ENCODE data around the gene FAM81B. TPM values are rescaled to one million over a fixed set of nuclear protein-coding genes. Genes with fewer than 3 reads are reported as not detected.

Gene FAM81B
- polyA plus RNA-seq, 1 donor from 2014 or later: not detected

DNA sequence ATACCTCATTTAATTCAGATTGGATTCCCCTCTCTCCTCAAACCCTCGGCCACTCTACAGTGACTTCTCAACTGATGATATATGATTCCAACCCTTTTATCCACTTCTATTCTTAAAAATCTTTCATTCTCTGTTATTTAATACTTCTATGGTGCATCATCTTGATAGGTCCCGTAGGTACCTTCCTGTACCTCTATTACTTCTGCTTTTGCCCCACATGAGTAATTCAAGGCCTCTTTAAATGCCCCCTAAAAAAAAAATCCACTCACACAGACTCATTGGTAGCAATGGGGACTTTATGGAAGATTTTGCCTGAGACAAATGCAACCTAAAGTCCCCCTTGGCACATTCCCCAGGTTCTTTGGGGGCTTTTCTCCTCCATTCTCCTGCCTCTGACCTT is 54.3 kb downstream of the FAM81B start:
- H3F3A ChIP-seq (ENCODE audit: insufficient read depth, low read length, poor library complexity, severe bottlenecking): no peaks in the 10 kb centered on the region
- H3K9me2 ChIP-seq (ENCODE audit: insufficient read depth, low read length): no peaks in the 10 kb centered on the region
- H3K27ac ChIP-seq (ENCODE audit: low read length): no peak overlapping the region
- no peak overlapping the region for H3K9ac ChIP-seq (ENCODE audit: low read length)
- H3K36me3 ChIP-seq (ENCODE audit: insufficient read depth, low read length): no peaks in the 10 kb centered on the region
- H3K9me3 ChIP-seq (ENCODE audit: low read length): no peaks in the 10 kb centered on the region
- TF ChIP-seq MXI1 (conservative IDR thresholded peaks at IDR 0.05; ENCODE audit: poor library complexity, severe bottlenecking): no peak
- no peak for TF ChIP-seq RAD21 (conservative IDR thresholded peaks at IDR 0.05)
- TF ChIP-seq EZH2 (IDR thresholded peaks at IDR 0.05; ENCODE audit: borderline replicate concordance, insufficient read depth, low read length, poor library complexity, severe bottlenecking): no peak
- no peak for TF ChIP-seq SMC3 (conservative IDR thresholded peaks at IDR 0.05; ENCODE audit: poor library complexity)
- no peak for TF ChIP-seq TAF1 (IDR thresholded peaks at IDR 0.05; ENCODE audit: low read depth)
- TF ChIP-seq EP300 (conservative IDR thresholded peaks at IDR 0.05; ENCODE audit: poor library complexity, severe bottlenecking): no peak
- TF ChIP-seq, protein P1, sequence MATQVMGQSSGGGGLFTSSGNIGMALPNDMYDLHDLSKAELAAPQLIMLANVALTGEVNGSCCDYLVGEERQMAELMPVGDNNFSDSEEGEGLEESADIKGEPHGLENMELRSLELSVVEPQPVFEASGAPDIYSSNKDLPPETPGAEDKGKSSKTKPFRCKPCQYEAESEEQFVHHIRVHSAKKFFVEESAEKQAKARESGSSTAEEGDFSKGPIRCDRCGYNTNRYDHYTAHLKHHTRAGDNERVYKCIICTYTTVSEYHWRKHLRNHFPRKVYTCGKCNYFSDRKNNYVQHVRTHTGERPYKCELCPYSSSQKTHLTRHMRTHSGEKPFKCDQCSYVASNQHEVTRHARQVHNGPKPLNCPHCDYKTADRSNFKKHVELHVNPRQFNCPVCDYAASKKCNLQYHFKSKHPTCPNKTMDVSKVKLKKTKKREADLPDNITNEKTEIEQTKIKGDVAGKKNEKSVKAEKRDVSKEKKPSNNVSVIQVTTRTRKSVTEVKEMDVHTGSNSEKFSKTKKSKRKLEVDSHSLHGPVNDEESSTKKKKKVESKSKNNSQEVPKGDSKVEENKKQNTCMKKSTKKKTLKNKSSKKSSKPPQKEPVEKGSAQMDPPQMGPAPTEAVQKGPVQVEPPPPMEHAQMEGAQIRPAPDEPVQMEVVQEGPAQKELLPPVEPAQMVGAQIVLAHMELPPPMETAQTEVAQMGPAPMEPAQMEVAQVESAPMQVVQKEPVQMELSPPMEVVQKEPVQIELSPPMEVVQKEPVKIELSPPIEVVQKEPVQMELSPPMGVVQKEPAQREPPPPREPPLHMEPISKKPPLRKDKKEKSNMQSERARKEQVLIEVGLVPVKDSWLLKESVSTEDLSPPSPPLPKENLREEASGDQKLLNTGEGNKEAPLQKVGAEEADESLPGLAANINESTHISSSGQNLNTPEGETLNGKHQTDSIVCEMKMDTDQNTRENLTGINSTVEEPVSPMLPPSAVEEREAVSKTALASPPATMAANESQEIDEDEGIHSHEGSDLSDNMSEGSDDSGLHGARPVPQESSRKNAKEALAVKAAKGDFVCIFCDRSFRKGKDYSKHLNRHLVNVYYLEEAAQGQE (IDR thresholded peaks at IDR 0.05; ENCODE audit: borderline replicate concordance): no peak
- TF ChIP-seq, protein P2, sequence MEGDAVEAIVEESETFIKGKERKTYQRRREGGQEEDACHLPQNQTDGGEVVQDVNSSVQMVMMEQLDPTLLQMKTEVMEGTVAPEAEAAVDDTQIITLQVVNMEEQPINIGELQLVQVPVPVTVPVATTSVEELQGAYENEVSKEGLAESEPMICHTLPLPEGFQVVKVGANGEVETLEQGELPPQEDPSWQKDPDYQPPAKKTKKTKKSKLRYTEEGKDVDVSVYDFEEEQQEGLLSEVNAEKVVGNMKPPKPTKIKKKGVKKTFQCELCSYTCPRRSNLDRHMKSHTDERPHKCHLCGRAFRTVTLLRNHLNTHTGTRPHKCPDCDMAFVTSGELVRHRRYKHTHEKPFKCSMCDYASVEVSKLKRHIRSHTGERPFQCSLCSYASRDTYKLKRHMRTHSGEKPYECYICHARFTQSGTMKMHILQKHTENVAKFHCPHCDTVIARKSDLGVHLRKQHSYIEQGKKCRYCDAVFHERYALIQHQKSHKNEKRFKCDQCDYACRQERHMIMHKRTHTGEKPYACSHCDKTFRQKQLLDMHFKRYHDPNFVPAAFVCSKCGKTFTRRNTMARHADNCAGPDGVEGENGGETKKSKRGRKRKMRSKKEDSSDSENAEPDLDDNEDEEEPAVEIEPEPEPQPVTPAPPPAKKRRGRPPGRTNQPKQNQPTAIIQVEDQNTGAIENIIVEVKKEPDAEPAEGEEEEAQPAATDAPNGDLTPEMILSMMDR (IDR thresholded peaks at IDR 0.05; ENCODE audit: poor library complexity, severe bottlenecking): no peak
- H3K79me2 ChIP-seq (replicated peaks; ENCODE audit: insufficient read depth, low read length): no peaks in the 10 kb centered on the region
- H4K20me1 ChIP-seq (ENCODE audit: insufficient read depth): no peaks in the 10 kb centered on the region
- H3K4me3 ChIP-seq (ENCODE audit: low read length): no peak overlapping the region
- no peaks in the 10 kb centered on the region for H3K27me3 ChIP-seq (ENCODE audit: insufficient read depth, low read depth, low read length)
- H3K4me2 ChIP-seq (ENCODE audit: low read length): no peak overlapping the region
- H2AFZ ChIP-seq (ENCODE audit: low read depth, low read length): no peak overlapping the region

DNA sequence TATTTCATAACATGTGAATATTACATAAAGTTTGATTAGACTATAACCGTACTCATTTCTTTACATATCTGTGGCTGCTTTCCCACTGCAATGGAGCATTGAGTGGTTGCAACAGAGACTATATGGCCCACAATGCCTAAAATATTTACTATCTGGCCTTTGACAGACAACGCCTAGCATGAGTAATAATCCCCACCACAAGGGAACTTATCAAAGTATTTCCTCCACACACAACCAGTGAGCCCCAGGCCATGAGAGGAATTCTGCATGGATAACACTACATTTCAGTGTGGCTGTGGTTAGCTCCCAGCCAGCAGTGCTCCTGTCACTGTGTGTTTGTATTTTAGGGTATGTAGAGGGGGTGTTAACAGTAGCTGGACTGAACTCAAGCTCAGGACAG is 54.8 kb downstream of the FAM81B start:
- no peaks in the 10 kb centered on the region for H3K27me3 ChIP-seq (ENCODE audit: insufficient read depth, low read depth, low read length)
- no peaks in the 10 kb centered on the region for H3K9me3 ChIP-seq (ENCODE audit: low read length)
- H3F3A ChIP-seq (ENCODE audit: insufficient read depth, low read length, poor library complexity, severe bottlenecking): no peaks in the 10 kb centered on the region
- H3K79me2 ChIP-seq (replicated peaks; ENCODE audit: insufficient read depth, low read length): no peaks in the 10 kb centered on the region
- no peak overlapping the region for H3K4me3 ChIP-seq (ENCODE audit: low read length)
- H3K4me2 ChIP-seq (ENCODE audit: low read length): no peak overlapping the region
- no peaks in the 10 kb centered on the region for H4K20me1 ChIP-seq (ENCODE audit: insufficient read depth)
- H2AFZ ChIP-seq (ENCODE audit: low read depth, low read length): no peak overlapping the region
- no peaks in the 10 kb centered on the region for H3K9me2 ChIP-seq (ENCODE audit: insufficient read depth, low read length)
- no peak overlapping the region for H3K27ac ChIP-seq (ENCODE audit: low read length)
- TF ChIP-seq POLR2AphosphoS5 (IDR thresholded peaks at IDR 0.05) (no peak), MXI1 (conservative IDR thresholded peaks at IDR 0.05; ENCODE audit: poor library complexity, severe bottlenecking) (no peak), SMC3 (conservative IDR thresholded peaks at IDR 0.05; ENCODE audit: poor library complexity) (no peak), TAF1 (IDR thresholded peaks at IDR 0.05; ENCODE audit: low read depth) (no peak), EZH2 (IDR thresholded peaks at IDR 0.05; ENCODE audit: borderline replicate concordance, insufficient read depth, low read length, poor library complexity, severe bottlenecking) (no peak), EP300 (conservative IDR thresholded peaks at IDR 0.05; ENCODE audit: poor library complexity, severe bottlenecking) (no peak), RAD21 (conservative IDR thresholded peaks at IDR 0.05) (no peak)
- TF ChIP-seq, protein P1 (IDR thresholded peaks at IDR 0.05; ENCODE audit: borderline replicate concordance): no peak
- TF ChIP-seq, protein P2 (IDR thresholded peaks at IDR 0.05; ENCODE audit: poor library complexity, severe bottlenecking): no peak
- H3K36me3 ChIP-seq (ENCODE audit: insufficient read depth, low read length): no peaks in the 10 kb centered on the region
- no peak overlapping the region for H3K9ac ChIP-seq (ENCODE audit: low read length)
